HCT116 (cell line): Measurements from ENCODE around the gene PBX1. TPM values are rescaled to one million over a fixed set of nuclear protein-coding genes. Genes with fewer than 3 reads are reported as not detected.

Source experiments
- ATAC-seq: fragments of 200-7000 bp; cut with Tn5 transposase; 2 replicates; pipeline ENCODE4 v1.9.1; 2020; ENCODE audit warnings: mild to moderate bottlenecking, moderate library complexity
- BruUV-seq: library from RNA; stranded (reverse); fragments of 400-500 nt; replicated peaks from 2 replicates; lab custom pipeline; 2021; lab: Mats Ljungman, UMichigan
- CTCF ChIA-PET: fragments of 300-600 bp; sonication (Branson Sonifier 250); formaldehyde crosslinking; loops from one replicate; lab custom pipeline; 2021; ENCODE audit warnings: antibody characterized with exemption; lab: Charles Lee
- POLR2A ChIA-PET: fragments of 300-600, 350-600 bp; sonication (Branson Sonifier 250); formaldehyde crosslinking; loops from one replicate; lab custom pipeline; 2021; ENCODE audit warnings: antibody characterized with exemption; lab: Charles Lee
- RAD21 ChIA-PET, 2 experiments: fragments of 300-600 bp; sonication (Branson Sonifier 250); formaldehyde crosslinking; loops; one replicate each; lab custom pipeline; 2023; ENCODE audit warnings: low total read pairs in 2 of 2; ENCODE audit not compliant: uncharacterized antibody in 2 of 2, unreplicated experiment in 2 of 2, low non-redundant PET in 1 of 2; lab: Charles Lee
- DNase-seq: peaks from one replicate; pipeline ENCODE4 v3.0.0-alpha.2; 2010; ENCODE audit warnings: low read depth, low spot score
- H2AFZ ChIP-seq: fragments of 200-600 bp; shearing (Covaris generic), sonication (generic); 2 replicates; pipeline ENCODE4 v1.6.1; 2017; ENCODE audit warnings: low read depth, mixed run types, mixed read lengths, antibody characterized with exemption, low read length; ENCODE audit not compliant: poor library complexity, severe bottlenecking
- H3K27ac ChIP-seq: 2 replicates; pipeline ENCODE4 v1.5.1; 2012; ENCODE audit warnings: low read depth, low read length
- H3K27me3 ChIP-seq: fragments of 200-600 bp; sonication (generic); 2 replicates; pipeline ENCODE4 v1.6.1; 2016; ENCODE audit warnings: mixed run types, low read length, mixed read lengths; ENCODE audit not compliant: insufficient read depth
- H3K36me3 ChIP-seq, 2 experiments: fragments of 200-500 bp in 1 of 2; fragments of 200-600 bp in 1 of 2; sonication (Bioruptor generic) in 1 of 2; sonication (generic) in 1 of 2; 2 replicates each; pipeline versions ENCODE4 v1.5.1 to v1.6.1; 2014 to 2016; ENCODE audit warnings: low read length in 2 of 2, inconsistent platforms in 1 of 2, mixed read lengths in 1 of 2, mixed run types in 1 of 2; ENCODE audit not compliant: insufficient read depth in 2 of 2, control insufficient read depth in 1 of 2
- H3K4me1 ChIP-seq, 2 experiments: fragments of 200-600 bp in 1 of 2; sonication (generic) in 1 of 2; 2 replicates each; pipeline versions ENCODE4 v1.5.1 to v1.6.1; 2012 to 2017; ENCODE audit warnings: low read length in 2 of 2, inconsistent platforms in 1 of 2, mild to moderate bottlenecking in 1 of 2, mixed read lengths in 1 of 2, mixed run types in 1 of 2, moderate library complexity in 1 of 2; ENCODE audit not compliant: insufficient read depth in 2 of 2, control insufficient read depth in 1 of 2
- H3K4me2 ChIP-seq: fragments of 200-600 bp; sonication (generic); 2 replicates; pipeline ENCODE4 v1.6.1; 2017; ENCODE audit warnings: mixed run types, low read length, mixed read lengths
- H3K4me3 ChIP-seq, 2 experiments: fragments of 200-600 bp in 1 of 2; sonication (generic) in 1 of 2; replicated peaks in 1 of 2; 2 replicates each; pipeline ENCODE4 v1.5.1; 2011 to 2016; ENCODE audit warnings: low read length in 2 of 2, control low read depth in 1 of 2, low read depth in 1 of 2, mild to moderate bottlenecking in 1 of 2, mixed read lengths in 1 of 2, mixed run types in 1 of 2
- H3K79me2 ChIP-seq: fragments of 200-600 bp; sonication (generic); 2 replicates; pipeline ENCODE4 v1.6.1; 2017; ENCODE audit warnings: mild to moderate bottlenecking, mixed run types, low read length, moderate library complexity, mixed read lengths; ENCODE audit not compliant: insufficient read depth
- H3K9ac ChIP-seq: fragments of 200-600 bp; sonication (generic); 2 replicates; pipeline ENCODE4 v1.6.1; 2016; ENCODE audit warnings: low read length, mixed read lengths
- H3K9me2 ChIP-seq: fragments of 200-600 bp; sonication (generic), shearing (Covaris generic); 2 replicates; pipeline ENCODE4 v1.6.1; 2017; ENCODE audit warnings: mixed run types, mild to moderate bottlenecking, moderate library complexity; ENCODE audit not compliant: insufficient read depth
- H3K9me3 ChIP-seq, 2 experiments: fragments of 200-500 bp in 1 of 2; fragments of 200-600 bp in 1 of 2; sonication (Bioruptor generic) in 1 of 2; sonication (generic) in 1 of 2; 2 replicates each; pipeline ENCODE4 v1.6.1; 2014 to 2017; ENCODE audit warnings: low read length in 2 of 2, mixed read lengths in 2 of 2, inconsistent platforms in 1 of 2, low read depth in 1 of 2, mild to moderate bottlenecking in 1 of 2, mixed run types in 1 of 2, moderate library complexity in 1 of 2; ENCODE audit not compliant: control insufficient read depth in 1 of 2, insufficient read depth in 1 of 2
- H4K20me1 ChIP-seq: fragments of 200-600 bp; sonication (generic), shearing (Covaris generic); 2 replicates; pipeline ENCODE4 v1.6.1; 2017; ENCODE audit warnings: mixed run types, mild to moderate bottlenecking, moderate library complexity; ENCODE audit not compliant: insufficient read depth
- CEBPB ChIP-seq: IDR thresholded peaks from 2 replicates; pipeline ENCODE4 v1.6.1; 2012; ENCODE audit warnings: low read depth
- EZH2 ChIP-seq: fragments of 200-600 bp; sonication (generic); IDR thresholded peaks from 2 replicates; pipeline ENCODE4 v1.6.1; 2017; ENCODE audit warnings: antibody characterized with exemption, mixed run types
- POLR2AphosphoS5 ChIP-seq: IDR thresholded peaks from 2 replicates; pipeline ENCODE4 v1.6.1; 2011; ENCODE audit warnings: mild to moderate bottlenecking, low read depth, low read length, moderate library complexity
- RAD21 ChIP-seq: IDR thresholded peaks from 2 replicates; pipeline ENCODE4 v1.6.1; 2012; ENCODE audit warnings: low read depth, mild to moderate bottlenecking
- REST ChIP-seq: IDR thresholded peaks from 2 replicates; pipeline ENCODE4 v1.6.1; 2012; ENCODE audit warnings: low read depth
- SP1 ChIP-seq: IDR thresholded peaks from 2 replicates; pipeline ENCODE4 v1.6.1; 2012; ENCODE audit warnings: low read depth
- SRF ChIP-seq: IDR thresholded peaks from 2 replicates; pipeline ENCODE4 v1.6.1; 2012; ENCODE audit warnings: low read depth
- ZFX ChIP-seq: fragments of 450-650 bp; IDR thresholded peaks from 2 replicates; pipeline ENCODE4 v1.6.1; 2017
- ZNF274 ChIP-seq: fragments of 200-500 bp; sonication (Bioruptor generic); IDR thresholded peaks from 2 replicates; pipeline ENCODE4 v1.6.1; 2014; ENCODE audit warnings: mild to moderate bottlenecking, low read depth, low read length, inconsistent platforms
- intact Hi-C: fragments of 100-400 bp; cut with micrococcal nuclease; formaldehyde crosslinking; loops from 2 replicates; pipeline ENCODE4 v1.10.0; 2022
- total RNA-seq: library from RNA; stranded (reverse); gene quantifications from one replicate; pipeline ENCODE4 v1.2.1, GENCODE V29; 2021; ENCODE audit not compliant: unreplicated experiment
- TF ChIP-seq, protein P1 (sequence below): IDR thresholded peaks from 2 replicates; pipeline ENCODE4 v1.6.1; 2011; ENCODE audit warnings: mild to moderate bottlenecking, low read length, moderate library complexity; ENCODE audit not compliant: insufficient replicate concordance; ENCODE audit errors: extremely low read depth

PBX1 gene
- total RNA-seq, 1 experiment from 2014 or later = 29.6 TPM

DNA sequence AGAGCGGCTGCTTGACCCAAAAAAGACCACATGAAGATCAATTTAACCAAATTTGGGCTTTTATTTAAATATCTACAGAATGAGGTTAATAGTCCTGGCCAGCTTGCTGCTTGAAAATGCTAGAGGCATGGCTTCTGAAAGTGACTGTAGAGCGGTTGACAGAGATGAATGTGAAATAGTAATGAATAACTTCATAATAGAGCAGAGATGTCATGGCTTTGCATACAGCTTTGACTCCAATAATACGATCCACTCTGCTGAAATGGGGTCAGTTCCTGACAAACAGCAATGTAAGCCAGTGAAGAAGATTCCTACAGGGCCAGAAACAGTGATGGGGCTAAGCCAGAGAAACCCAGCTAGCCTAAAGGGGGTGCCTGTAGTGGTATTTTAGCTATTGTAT, 183.8 kb downstream of the PBX1 start:
- ChIA-PET CTCF (no interaction called here), RAD21 (no interaction called here)

More for the DNA sequence above, 183.8 kb downstream of the PBX1 start:
- no peaks in the 10 kb centered on the region for H3K36me3 ChIP-seq
- no peaks in the 10 kb centered on the region for H3K27me3 ChIP-seq
- no peaks in the 10 kb centered on the region for H3K9me2 ChIP-seq
- no peak for ATAC-seq
- no peak overlapping the region for H3K4me3 ChIP-seq
- H2AFZ ChIP-seq = no peak overlapping the region
- TF ChIP-seq, protein P1, sequence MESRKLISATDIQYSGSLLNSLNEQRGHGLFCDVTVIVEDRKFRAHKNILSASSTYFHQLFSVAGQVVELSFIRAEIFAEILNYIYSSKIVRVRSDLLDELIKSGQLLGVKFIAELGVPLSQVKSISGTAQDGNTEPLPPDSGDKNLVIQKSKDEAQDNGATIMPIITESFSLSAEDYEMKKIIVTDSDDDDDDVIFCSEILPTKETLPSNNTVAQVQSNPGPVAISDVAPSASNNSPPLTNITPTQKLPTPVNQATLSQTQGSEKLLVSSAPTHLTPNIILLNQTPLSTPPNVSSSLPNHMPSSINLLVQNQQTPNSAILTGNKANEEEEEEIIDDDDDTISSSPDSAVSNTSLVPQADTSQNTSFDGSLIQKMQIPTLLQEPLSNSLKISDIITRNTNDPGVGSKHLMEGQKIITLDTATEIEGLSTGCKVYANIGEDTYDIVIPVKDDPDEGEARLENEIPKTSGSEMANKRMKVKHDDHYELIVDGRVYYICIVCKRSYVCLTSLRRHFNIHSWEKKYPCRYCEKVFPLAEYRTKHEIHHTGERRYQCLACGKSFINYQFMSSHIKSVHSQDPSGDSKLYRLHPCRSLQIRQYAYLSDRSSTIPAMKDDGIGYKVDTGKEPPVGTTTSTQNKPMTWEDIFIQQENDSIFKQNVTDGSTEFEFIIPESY = no peak
- no peak for TF ChIP-seq ZFX
- TF ChIP-seq EZH2 = no peak
- TF ChIP-seq SRF = no peak
- no peak for TF ChIP-seq CEBPB
- no peak for TF ChIP-seq SP1
- TF ChIP-seq REST = no peak
- TF ChIP-seq POLR2AphosphoS5 = no peak
- TF ChIP-seq ZNF274 = no peak
- TF ChIP-seq RAD21 = no peak
- intact Hi-C loops = no loop called here
- POLR2A ChIA-PET = no interaction called here
- no peaks in the 10 kb centered on the region for H3K9me3 ChIP-seq
- H3K4me1 ChIP-seq = peaks cover 16 to 19% of the 10 kb centered on the region in 2 experiments
- no peaks in the 10 kb centered on the region for H4K20me1 ChIP-seq
- no peak for DNase-seq
- no peak overlapping the region for H3K27ac ChIP-seq
- H3K79me2 ChIP-seq = no peaks in the 10 kb centered on the region
- no peak overlapping the region for H3K4me2 ChIP-seq
- no TSS peak for BruUV-seq
- no peak overlapping the region for H3K9ac ChIP-seq
